Progenitor cell of endocrine pancreas (in vitro differentiated cells): Measurements from ENCODE around the gene SGCG. TPM values are rescaled to one million over a fixed set of nuclear protein-coding genes. Genes with fewer than 3 reads are reported as not detected.
A peak's percentile ranks its signal among the peaks of the same experiment; 100 is the strongest.

Experiments
- DNase-seq: peaks from one replicate; pipeline ENCODE4 v3.0.0; 2021; ENCODE audit warnings: low spot score; ENCODE audit not compliant: unreplicated experiment
- H3K27ac Mint-ChIP-seq: 2 replicates; pipeline ENCODE4 v1.8.0; 2021; ENCODE audit warnings: mild to moderate bottlenecking, moderate library complexity, mixed read lengths
- H3K27me3 Mint-ChIP-seq: 2 replicates; pipeline ENCODE4 v1.8.0; 2021; ENCODE audit warnings: mixed read lengths
- H3K36me3 Mint-ChIP-seq: 2 replicates; pipeline ENCODE4 v1.8.0; 2022; ENCODE audit warnings: mixed read lengths; ENCODE audit not compliant: insufficient read depth
- H3K4me1 Mint-ChIP-seq: 2 replicates; pipeline ENCODE4 v1.8.0; 2021; ENCODE audit warnings: low read depth, mixed read lengths
- H3K4me3 Mint-ChIP-seq: 2 replicates; pipeline ENCODE4 v1.8.0; 2021; ENCODE audit warnings: low read depth, mild to moderate bottlenecking, moderate library complexity, mixed read lengths
- H3K9me3 Mint-ChIP-seq: 2 replicates; pipeline ENCODE4 v1.8.0; 2021; ENCODE audit warnings: low read depth, mixed read lengths
- total RNA-seq: library from RNA; stranded (reverse); gene quantifications from 2 replicates; pipeline ENCODE4 v1.2.1, GENCODE V29; 2021
- TF ChIP-seq, protein P1 (sequence below): fragments of 200-600 bp; sonication (generic); IDR thresholded peaks from one replicate; pipeline ENCODE4 v1.5.0; 2021; ENCODE audit warnings: antibody characterized with exemption, mild to moderate bottlenecking; ENCODE audit not compliant: unreplicated experiment

Gene SGCG
- total RNA-seq, 1 donor from 2014 or later: not detected

- Mint-ChIP-seq H3K4me1 (no peaks in the 10 kb centered on the region), H3K27me3 (no peaks in the 10 kb centered on the region), H3K4me3 (no peak overlapping the region), H3K36me3 (no peaks in the 10 kb centered on the region), H3K27ac (no peak overlapping the region), H3K9me3 (no peaks in the 10 kb centered on the region)
- TF ChIP-seq, protein P1, sequence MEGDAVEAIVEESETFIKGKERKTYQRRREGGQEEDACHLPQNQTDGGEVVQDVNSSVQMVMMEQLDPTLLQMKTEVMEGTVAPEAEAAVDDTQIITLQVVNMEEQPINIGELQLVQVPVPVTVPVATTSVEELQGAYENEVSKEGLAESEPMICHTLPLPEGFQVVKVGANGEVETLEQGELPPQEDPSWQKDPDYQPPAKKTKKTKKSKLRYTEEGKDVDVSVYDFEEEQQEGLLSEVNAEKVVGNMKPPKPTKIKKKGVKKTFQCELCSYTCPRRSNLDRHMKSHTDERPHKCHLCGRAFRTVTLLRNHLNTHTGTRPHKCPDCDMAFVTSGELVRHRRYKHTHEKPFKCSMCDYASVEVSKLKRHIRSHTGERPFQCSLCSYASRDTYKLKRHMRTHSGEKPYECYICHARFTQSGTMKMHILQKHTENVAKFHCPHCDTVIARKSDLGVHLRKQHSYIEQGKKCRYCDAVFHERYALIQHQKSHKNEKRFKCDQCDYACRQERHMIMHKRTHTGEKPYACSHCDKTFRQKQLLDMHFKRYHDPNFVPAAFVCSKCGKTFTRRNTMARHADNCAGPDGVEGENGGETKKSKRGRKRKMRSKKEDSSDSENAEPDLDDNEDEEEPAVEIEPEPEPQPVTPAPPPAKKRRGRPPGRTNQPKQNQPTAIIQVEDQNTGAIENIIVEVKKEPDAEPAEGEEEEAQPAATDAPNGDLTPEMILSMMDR: no peak
- no peak for DNase-seq
Measured at GRCh38 chr13:23146006-23146405, 34.8 kb upstream of the SGCG start.

DNA sequence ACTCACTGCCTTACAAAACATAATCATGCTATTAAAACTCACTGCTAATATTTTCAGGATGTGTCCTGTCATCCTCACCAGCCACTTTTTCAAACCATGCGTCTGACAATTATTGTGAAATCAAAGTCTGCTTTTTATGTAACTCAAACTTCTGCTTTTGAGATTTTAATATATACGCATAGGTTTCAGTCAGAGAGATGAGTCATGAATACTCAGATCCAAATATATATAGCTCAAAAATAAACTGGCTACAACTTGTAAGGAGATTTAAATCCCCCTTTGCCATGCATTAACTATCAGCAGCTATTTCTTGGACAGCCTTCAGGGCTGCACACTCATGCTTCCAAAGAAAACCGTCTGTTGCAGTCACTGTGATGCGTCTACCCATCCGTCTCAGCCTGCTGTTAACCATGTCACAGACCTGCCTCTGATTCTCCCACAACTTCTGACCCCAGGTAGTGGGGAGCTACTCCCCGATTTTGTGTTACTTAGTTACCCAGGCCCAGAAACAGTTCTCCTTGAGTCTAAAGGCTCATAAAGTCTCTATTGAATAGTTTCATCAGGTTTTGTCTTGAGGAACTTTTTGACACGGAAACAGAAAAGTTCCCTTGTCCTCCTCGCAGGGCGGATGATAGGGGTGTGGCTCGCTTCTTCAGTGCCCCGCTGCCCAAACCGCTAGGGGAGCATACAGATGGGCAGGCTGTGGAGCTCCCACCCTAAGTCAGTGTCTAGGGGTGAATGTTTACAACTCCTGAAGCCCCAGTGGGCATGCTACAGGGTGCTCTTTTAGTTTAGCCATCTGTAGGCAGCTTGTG, 33.8 kb upstream of the SGCG start:
- Mint-ChIP-seq H3K27me3 (no peaks in the 10 kb centered on the region), H3K4me1 (no peaks in the 10 kb centered on the region), H3K4me3 (no peak overlapping the region), H3K27ac (no peak overlapping the region), H3K9me3 (no peaks in the 10 kb centered on the region), H3K36me3 (no peaks in the 10 kb centered on the region)
- DNase-seq: no peak
- TF ChIP-seq, protein P1: no peak

GRCh38 chr13:23147827-23148226, 33.0 kb upstream of the SGCG start:
- Mint-ChIP-seq H3K27ac (no peak overlapping the region), H3K27me3 (no peaks in the 10 kb centered on the region), H3K4me3 (no peak overlapping the region), H3K9me3 (peaks cover 1% of the 10 kb centered on the region), H3K4me1 (no peaks in the 10 kb centered on the region), H3K36me3 (no peaks in the 10 kb centered on the region)
- no peak for DNase-seq
- TF ChIP-seq, protein P1: no peak

DNA sequence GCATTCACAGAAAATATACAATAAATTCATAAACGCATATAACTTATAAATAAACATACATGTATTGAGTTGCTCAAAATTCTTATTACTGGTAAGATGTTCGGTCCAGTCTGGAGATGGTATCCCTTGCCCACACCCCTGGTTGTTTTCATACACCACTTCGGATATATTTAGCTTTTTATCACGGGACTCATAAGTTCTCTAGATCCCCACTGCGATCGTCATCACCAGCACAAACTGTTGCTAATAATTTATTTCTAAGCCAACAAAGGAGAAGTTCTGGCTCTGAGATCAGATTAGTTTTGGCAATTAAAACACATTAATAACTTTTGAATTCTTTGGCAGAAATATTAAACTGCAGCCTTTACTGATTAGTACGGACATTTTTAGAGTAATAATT, 23.0 kb upstream of the SGCG start:
- H3K9me3 Mint-ChIP-seq: peaks cover 10% of the 10 kb centered on the region
- TF ChIP-seq, protein P1: no peak
- H3K27me3 Mint-ChIP-seq: peaks cover 33% of the 10 kb centered on the region
- peaks cover 1% of the 10 kb centered on the region for H3K36me3 Mint-ChIP-seq
- H3K4me3 Mint-ChIP-seq: no peak overlapping the region
- no peak overlapping the region for H3K27ac Mint-ChIP-seq
- DNase-seq: no peak
- H3K4me1 Mint-ChIP-seq: peaks cover 6% of the 10 kb centered on the region

GRCh38 chr13:23159205-23159759, 21.5 kb upstream of the SGCG start:
- H3K4me1 Mint-ChIP-seq: peaks cover 6% of the 10 kb centered on the region
- no peaks in the 10 kb centered on the region for H3K36me3 Mint-ChIP-seq
- no peak overlapping the region for H3K27ac Mint-ChIP-seq
- peak; percentile 32 for DNase-seq
- peaks cover 2% of the 10 kb centered on the region for H3K9me3 Mint-ChIP-seq
- H3K27me3 Mint-ChIP-seq: peaks cover 36% of the 10 kb centered on the region
- H3K4me3 Mint-ChIP-seq: peak overlapping the region; percentile 76
- TF ChIP-seq, protein P1: peak; percentile 75
